ENCODE results near the gene PTPRN2.

Gene PTPRN2

DNA sequence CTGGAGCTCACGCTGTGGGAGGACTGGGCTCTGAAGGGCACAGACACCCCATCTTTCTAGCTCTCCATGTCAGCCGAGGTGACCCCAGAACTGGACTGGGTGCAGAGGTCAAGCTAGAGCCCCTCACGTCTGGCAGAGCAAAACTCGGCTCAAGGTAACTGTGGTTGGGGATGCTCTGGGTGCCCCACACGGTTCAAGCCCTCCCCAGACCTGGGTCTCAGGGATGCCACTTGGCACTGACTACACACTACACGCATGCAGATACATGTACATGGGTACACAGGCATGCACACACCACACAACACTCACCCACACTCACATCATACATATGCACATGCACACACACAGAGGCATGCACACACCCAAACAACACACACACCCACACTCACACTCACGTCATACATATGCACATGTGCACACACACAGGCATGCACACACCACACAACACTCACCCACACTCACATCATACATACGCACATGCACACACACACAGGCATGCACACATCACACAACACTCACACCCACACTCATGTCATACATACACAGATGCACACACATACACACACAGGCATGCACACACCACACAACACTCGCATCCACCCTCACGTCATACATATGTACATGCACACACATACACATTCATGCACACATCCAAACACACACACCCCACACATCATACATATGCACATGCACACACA lies 1031.5 kb downstream of the PTPRN2 start:
- Histone ChIP-seq H3K4me3 (no peak overlapping the region), H3K27ac (no peak overlapping the region)
- TF ChIP-seq, protein P1, sequence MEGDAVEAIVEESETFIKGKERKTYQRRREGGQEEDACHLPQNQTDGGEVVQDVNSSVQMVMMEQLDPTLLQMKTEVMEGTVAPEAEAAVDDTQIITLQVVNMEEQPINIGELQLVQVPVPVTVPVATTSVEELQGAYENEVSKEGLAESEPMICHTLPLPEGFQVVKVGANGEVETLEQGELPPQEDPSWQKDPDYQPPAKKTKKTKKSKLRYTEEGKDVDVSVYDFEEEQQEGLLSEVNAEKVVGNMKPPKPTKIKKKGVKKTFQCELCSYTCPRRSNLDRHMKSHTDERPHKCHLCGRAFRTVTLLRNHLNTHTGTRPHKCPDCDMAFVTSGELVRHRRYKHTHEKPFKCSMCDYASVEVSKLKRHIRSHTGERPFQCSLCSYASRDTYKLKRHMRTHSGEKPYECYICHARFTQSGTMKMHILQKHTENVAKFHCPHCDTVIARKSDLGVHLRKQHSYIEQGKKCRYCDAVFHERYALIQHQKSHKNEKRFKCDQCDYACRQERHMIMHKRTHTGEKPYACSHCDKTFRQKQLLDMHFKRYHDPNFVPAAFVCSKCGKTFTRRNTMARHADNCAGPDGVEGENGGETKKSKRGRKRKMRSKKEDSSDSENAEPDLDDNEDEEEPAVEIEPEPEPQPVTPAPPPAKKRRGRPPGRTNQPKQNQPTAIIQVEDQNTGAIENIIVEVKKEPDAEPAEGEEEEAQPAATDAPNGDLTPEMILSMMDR (IDR thresholded peaks at IDR 0.05), result no peak
- DNase-seq (ENCODE audit: low spot score), result no peak

DNA sequence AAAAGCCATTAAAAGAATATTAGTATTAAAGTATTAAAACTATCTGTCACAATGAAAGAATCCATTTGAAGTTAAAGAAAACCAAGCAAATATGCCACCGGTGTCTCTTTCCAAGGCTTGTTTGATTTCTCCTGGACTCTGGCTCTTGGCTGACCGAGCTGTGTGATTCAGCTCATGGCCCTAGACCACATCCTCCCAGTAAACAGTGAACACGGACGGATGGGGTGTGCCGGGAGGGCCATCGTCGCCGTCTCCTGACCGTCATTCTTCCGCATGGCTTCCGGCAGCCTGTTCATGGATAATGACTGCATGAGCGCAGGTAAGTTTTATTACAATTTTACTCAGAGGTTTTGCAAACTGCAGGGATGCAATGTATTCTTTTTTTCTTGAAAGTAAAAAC lies 1032.3 kb downstream of the PTPRN2 start:
- TF ChIP-seq, protein P1 (IDR thresholded peaks at IDR 0.05), result no peak
- no peak overlapping the region for H3K4me3 ChIP-seq
- no peak for DNase-seq (ENCODE audit: low spot score)
- no peak overlapping the region for H3K27ac ChIP-seq

DNA sequence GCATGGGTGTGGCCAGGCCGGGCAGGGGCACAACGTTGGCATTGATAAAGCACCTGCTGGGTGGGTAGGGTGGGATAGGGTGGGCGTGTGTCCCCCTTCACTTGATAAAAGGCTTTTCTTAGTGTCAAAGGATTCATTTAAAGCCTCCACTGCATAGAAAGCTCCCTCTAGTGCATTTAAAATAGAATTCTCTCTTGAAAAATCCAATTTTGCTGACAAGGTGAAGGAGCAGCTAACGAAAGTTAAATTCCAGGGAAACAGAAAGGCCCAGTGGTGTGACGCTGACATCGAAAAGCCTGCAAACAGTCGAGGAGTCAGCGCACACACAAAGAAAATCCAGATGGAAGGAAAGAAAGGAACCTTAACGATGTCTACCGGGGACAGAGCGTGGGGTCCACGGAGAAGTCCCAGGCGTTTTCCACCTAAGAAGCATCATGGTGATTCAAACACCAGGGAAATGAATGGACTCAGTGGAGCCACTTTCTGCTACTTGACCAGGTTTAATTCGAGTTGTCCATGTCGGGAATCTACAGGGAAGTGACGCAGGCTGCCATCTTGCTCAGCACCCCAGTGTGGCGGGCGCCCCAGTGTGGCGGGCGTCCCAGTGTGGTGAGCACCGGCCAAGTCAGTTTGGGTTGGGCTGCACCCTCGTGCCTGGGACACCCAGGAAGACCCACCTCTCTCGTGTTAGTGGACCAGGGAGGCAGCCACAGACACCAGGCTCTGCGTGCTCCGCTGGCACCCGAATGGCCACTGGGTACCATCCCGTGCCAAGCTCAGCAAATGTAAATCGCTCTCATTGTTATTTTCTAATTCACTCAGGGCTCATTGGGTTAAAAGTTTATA lies 1033.0 kb downstream of the PTPRN2 start:
- TF ChIP-seq, protein P1 (IDR thresholded peaks at IDR 0.05), result no peak
- no peak overlapping the region for H3K4me3 ChIP-seq
- DNase-seq (ENCODE audit: low spot score), result no peak
- no peak overlapping the region for H3K27ac ChIP-seq

DNA sequence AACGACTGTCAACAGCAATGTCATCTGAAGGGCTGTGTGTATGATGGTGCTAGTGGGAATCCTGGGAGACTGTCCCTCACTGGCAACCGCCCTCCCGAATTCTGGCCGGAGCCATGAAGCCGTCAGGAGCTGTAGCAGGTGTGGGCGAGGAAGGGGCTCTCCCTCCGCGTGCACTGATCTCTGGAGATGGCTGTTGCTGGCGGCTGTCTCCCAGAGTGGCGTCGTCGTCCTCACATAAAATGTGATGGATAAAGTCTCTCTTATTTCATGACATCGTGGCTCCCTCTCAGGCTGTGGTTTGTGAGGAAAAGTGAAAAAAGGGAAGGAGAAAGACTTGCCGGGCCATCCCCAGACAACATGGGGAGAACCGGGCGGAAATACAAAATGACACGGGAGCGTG lies 1034.4 kb downstream of the PTPRN2 start:
- H3K4me3 ChIP-seq, result no peak overlapping the region
- no peak overlapping the region for H3K27ac ChIP-seq

DNA sequence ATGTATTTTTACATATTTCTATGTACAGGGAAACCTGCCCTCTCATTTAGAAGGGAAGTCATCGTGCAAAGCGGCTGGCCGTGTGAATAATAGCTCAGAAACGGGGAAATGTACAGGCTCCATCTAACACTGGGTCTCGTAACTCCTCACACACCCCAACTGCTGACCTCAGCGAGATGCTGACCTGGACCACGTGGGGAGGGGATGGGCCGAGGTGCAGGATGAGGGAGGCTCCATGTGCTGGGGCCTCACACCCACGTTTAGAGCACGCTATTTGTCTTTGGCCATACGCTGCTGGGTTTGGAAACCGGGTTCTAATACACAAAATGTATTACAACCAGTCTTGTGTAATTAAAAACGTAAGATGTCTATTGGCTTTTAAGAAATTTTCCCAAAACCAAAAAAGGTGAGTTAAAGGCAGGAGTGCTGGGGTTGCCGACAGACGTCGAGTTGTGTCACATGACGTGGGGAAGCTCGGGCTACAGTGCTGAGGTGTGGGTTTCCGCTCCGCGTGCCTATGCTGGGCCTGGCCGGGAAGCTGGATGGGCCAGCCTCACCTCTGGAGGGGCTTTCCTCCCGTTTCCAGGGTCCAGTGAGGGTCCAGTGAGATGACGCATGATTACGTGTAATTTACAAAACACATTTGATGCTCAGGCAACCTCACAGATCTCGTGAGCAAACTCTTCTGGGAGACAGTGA lies 1035.2 kb downstream of the PTPRN2 start:
- TF ChIP-seq, protein P1 (IDR thresholded peaks at IDR 0.05), result no peak
- H3K27ac ChIP-seq, result no peak overlapping the region
- H3K4me3 ChIP-seq, result no peak overlapping the region
- no peak for DNase-seq (ENCODE audit: low spot score)

More for the DNA sequence above, 1034.4 kb downstream of the PTPRN2 start:
- DNase-seq (ENCODE audit: low spot score), result no peak
- TF ChIP-seq, protein P1 (IDR thresholded peaks at IDR 0.05), result no peak

GRCh38 chr7:157551325-157552070 lies 1036.1 kb downstream of the PTPRN2 start:
- TF ChIP-seq, protein P1 (IDR thresholded peaks at IDR 0.05), result no peak
- H3K4me3 ChIP-seq, result no peak overlapping the region
- H3K27ac ChIP-seq, result no peak overlapping the region
- DNase-seq (ENCODE audit: low spot score), result no peak
